Tongue (tissue), 2 donors: ENCODE measurements around the gene TUBB4A. TPM values are rescaled to one million over a fixed set of nuclear protein-coding genes. Genes with fewer than 3 reads are reported as not detected.
A peak's percentile ranks its signal among the peaks of the same experiment; 100 is the strongest.
"Not testable (repeated sequence)": the region's sequence is repeated elsewhere in the genome, so short reads cannot be mapped to it uniquely, and the experiment has no call there.

Source experiments
- DNase-seq: peaks from one replicate; pipeline ENCODE4 v3.0.0-alpha.2; 2015
- total RNA-seq: library from RNA; depleted of rRNA; stranded (reverse); fragments of >200 nt; gene quantifications from one replicate; pipeline ENCODE4 v1.2.3, GENCODE V29; 2014

Gene TUBB4A
- 1.6 TPM for total RNA-seq

DNA sequence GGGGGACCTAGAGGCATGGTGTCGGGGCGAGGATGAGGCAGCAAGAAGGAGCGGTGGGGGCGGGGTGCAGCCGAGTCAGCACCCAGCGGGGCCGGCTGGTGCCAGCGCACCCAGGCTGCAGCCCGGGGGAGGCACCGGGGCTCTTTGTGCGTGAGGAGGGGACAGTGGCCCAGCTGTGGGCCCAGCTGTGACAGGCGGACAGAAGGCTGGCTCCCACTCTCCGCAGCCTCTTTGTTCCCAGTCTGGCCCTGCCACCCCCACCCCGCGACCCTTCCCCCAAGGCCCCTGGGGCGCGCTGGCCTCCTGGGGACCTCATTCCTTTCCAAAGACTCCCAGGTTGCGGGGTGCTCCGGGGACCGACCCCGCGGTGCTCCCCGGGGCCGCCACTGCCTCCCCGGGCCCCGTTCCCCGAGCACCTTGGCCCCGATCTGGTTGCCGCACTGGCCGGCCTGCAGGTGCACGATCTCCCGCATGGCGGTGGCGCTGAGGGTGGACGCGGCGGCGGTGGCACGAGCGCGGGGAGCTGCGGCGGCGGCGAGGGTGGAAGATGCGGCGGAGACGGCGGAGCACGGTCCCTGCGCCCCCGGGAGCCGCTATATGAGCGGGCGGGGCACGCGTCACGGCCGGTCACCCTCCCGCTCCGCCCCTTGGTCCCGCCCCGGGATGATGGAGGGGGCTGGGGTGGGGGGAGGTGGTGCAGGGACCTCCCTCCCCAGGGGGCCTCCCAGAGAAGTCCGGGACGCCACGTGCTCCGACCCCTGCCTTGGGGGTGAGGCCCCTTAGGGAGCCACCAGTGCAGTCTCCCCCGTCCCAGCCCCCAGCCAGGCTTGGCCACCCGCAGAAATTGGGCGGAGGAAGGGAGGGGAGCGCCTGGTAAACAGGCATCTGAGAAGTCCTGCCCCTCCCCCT lies at the start of gene TUBB4A:
TUBB4A (minus strand) TSS at position 570 of the 909 bp plus-strand sequence; CDS start at position 473, 97 bp downstream.
- no peak for DNase-seq

- DNase-seq = no peak
Measured at GRCh38 chr19:6551091-6551490, 49.0 kb upstream of the TUBB4A start.

DNA sequence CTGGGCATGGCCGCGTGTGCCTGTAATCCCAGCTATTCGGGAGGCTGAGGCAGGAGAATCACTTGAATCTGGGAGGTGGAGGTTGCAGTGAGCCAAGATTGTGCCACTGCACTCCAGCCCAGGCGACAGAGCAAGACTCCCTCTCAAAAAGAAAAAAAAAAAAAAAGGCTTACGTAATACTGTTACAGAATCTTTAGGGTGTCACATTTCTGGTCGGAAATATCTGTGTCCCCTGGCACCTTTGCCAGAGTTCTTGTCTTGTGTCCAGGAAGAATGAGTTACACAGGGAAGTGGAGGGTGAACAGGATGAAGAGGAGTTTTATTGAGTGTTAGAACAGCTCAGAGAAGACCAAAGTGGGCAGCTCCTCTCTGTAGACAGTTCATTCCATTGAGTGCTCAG lies 48.6 kb upstream of the TUBB4A start:
- not testable (repeated sequence) for DNase-seq

DNA sequence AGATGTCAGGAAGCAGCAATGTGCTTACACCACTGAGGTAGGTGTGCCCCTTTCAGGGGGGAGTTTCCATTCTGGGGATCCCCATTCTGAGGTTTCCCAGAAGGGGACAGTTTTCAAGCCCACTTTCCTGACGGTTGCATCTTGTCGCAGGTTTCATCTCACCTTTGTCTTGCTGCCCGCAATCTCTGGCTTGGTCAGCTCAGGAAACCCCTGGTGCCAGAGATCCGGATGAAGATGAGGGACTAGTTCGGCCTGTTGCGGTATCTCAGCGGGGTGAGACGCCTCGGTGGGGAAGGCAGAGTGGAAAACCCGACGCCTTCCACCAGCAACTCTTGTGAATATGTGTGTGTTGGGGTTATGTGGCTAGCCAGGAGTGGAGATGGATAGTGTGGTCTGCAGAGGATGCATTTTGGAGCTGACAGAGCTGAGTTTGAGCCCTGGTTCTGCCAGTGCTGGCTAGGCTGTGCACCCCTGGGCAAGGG lies 41.8 kb upstream of the TUBB4A start:
- no peak for DNase-seq

- DNase-seq = no peak
Measured at GRCh38 chr19:6540918-6541689, 39.0 kb upstream of the TUBB4A start.

GRCh38 chr19:6539514-6539913 lies 37.4 kb upstream of the TUBB4A start:
- DNase-seq = no peak

DNA sequence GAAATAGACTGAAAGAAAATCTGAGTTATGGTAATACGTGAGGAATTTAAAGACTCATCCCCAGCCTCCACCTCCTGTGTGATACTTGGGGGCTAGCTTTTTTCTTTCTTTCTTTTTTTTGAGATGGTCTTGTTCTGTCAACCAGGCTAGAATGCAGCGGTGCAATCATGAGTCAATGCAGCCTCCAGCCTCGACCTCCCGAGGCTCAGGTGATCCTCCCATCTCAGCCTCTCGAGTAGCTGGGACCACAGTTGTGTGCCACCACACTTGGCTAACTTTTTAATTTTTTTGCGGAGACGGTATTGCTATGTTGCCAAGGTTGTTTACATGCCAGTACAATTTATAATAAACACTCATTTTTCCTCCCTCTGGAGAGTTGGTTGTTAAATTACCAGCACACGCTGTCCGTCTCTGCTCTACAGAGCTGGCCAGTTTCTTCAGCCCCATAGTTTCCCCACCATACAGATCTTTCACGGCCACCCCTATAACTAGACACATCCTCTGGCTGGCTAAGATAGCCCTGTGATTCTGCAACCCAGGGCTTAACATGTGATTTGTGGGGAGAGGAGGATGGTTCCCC lies 33.5 kb upstream of the TUBB4A start:
- no peak for DNase-seq

- no peak for DNase-seq
Measured at GRCh38 chr19:6534451-6535093, 32.5 kb upstream of the TUBB4A start.

DNA sequence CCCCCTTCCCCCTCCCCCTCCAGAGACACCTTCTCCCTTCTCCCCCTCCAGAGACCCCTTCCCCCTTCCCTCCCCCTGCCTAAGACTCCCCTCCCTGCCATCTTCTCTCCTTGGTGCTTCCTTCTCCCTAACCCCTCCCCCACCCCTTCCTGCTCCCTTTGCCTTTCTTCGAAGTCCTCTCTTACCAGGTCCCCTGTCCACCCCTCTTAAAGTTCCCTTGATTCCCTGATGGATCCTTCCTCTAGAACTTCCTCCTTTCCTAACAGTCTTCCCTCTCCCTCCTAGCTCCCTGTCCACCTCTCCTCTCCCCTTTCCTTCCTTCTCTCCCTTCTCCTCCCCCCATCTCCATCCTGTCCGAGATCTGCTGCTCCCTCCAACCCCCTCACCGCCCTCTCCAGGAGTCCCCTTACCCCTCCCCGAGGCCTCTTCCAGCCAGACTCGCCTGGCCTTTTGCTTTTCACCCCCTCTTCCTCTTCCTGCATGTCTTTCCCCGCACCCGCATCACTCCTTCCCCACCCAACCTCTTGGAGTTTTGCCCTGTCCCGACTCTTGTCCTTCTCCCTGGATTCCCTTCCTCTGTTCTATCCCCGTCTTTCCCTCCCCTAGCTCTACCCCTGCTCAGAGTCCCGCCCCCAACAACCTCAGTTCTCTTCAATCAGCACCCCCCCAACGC lies 31.8 kb upstream of the TUBB4A start:
- DNase-seq = no peak

DNA sequence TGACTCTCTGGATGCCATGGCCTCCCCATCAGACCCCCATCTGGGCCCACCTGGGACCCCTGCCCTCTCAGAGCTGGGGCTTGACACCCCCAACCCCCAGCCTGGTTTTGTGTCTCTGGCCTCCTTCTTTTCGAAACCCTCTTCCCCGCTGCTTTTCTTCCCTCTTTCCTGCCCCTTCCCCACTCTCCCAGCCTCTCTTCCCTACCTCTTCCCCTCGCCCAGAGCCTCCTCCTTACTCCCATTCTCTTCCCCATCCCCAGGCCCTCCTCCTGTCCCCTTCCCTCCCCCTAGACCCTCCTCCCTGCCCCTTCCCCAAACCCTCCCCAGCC lies 30.9 kb upstream of the TUBB4A start:
- DNase-seq = no peak

DNA sequence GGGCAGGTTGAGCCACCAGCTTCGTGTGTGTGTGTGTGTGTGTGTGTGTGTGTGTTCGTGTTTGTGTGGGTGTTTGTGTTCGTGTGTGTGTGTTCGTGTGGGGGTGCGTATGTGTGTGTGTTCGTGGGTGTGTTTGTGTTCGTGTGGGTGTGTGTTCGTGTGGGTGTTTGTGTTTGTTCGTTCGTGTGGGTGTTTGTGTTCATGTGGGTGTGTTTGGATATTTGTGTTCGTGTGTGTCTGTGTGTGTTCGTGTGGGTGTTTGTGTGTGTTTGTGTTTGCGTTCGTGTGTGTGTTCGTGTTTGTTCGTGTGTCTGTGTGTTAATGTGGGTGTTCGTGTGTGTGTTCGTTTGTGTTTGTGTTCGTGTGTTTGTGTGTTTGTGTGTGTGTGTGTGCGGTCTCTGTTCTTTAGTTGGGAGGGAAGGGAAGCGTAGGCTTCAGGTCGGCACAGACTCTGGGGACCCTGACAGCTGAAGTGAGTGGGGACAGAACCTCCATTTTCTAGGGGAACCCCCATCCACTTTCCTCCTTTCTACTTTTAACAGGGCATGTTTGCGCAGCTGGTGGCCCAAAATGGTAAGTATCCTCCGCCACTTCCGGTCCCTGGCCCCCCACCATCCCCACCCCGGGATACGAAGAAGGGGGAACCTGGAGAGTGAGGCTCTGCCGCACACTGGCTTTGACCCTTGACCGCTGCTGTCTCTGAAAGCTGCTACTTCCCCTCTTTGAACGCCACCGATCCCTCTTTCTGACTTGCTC lies 30.3 kb upstream of the TUBB4A start:
- DNase-seq = no peak

- no peak for DNase-seq
Measured at GRCh38 chr19:6531956-6532243, 29.8 kb upstream of the TUBB4A start.

DNA sequence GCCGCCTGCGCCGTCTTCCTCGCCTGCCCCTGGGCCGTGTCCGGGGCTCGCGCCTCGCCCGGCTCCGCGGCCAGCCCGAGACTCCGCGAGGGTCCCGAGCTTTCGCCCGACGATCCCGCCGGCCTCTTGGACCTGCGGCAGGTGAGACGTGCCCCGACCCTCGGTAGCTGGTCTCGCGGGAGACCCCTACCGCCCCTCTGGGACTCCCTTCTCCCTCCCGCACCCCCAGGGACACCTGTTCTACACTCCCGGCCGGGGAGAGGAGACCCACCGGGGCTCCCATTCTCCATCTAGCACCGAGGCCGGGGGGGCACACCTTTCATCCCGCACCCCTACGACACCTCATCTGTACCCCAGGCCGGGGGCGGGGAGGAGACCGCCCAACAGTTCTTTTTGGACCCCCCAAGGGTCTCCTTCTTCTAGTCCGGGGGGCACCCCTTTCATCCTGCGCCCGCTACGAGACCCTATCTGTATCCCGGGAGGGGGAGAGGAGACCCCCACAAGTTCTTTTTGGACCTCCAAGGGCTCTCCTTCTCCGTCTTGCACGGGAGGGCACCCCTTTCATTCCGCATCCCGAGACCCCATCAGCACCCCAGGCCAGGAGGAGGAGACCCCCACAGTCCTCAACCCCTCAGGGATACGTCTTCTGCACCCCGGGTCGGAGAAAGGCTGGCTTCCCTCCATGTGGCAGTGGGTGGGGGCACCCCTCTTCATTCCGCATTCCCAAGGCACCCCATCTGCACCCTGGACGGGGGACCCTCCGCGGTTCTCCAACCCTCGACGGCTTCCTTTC lies 29.2 kb upstream of the TUBB4A start:
- no peak for DNase-seq

- DNase-seq = peak; percentile 91
Measured at GRCh38 chr19:6530386-6531162, 28.5 kb upstream of the TUBB4A start, which contains the start of gene TNFSF9. Gene TNFSF9 (plus strand): TSS chr19:6531026. CDS start chr19:6531037, 11 bp downstream.

DNA sequence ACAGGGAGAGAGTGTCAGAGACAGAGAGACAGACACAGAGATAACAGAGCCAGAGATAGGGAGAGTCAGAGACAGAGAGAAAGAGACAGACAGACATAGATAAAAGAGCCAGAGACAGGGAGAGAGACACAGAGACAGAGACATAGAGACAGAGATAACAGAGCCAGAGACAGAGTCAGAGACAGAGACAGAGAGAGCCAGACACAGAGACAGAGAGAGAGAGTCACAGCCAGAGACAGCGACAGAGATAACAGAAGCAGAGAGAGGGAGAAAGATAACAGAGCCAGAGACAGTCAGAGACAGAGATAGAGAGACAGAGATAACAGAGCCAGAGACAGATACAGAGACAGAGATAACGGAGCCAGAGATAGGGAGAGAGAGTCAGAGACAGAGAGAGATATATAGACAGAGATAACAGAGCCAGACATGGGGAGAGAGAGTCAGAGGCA lies 27.9 kb upstream of the TUBB4A start:
- no peak for DNase-seq

DNA sequence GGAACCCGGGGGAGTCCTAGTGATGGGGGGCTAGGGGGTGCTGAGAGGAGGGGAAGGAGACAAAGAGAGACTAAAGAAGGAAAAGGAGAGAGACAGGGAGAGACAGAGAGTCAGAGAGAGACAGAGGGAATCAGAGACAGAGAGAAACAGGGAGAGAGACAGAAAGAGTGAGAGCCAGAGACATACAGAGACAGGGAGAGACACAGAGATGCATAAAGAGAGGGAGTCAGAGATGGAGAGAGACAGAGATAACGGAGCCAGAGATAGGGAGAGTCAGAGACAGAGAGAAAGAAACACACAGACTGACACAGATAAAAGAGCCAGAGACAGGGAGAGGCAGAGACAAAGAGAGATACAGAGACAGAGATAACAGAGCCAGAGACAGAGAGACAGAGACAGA lies 27.2 kb upstream of the TUBB4A start:
- no peak for DNase-seq

GRCh38 chr19:6528544-6529121 lies 26.5 kb upstream of the TUBB4A start:
- DNase-seq = peak; percentile 52

DNA sequence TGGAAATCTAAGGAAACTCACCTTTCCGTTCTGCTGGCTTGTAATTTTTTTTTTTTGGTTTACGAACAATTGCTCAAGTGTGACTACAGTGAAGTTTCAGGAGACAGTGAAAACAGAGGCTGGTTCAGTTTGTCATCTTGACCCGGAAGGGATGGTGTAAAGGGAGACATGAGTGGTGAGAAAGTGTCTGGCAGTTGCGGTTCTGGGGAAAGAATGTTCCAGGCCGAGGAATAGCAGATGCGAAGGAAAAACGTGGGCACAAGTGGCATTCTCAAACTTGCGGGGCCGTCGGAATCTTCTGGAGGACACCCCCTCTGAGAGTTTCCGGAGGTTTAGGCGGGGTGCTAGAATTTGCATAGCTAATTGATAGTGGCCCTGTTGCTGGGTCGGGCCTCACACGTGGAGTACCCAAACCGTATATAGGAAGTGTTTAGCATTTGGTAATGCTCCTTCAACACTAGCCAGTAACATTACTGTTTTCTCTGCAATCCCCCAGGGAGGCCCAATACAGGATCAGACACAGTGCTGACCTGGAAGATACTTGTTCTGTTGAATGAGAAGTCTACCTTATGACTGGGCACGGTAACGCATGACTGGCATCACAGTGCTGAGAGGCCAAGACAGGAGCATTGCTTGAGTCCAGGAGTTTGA lies 25.9 kb upstream of the TUBB4A start:
- no peak for DNase-seq

GRCh38 chr19:6524311-6524710 lies 22.2 kb upstream of the TUBB4A start:
- DNase-seq = no peak
